ENCODE data around the gene ARHGDIB.

Gene ARHGDIB

GRCh38 chr12:14982562-14982961 is 21.2 kb upstream of the ARHGDIB start:
- no peak for DNase-seq

GRCh38 chr12:14981049-14981448 is 19.6 kb upstream of the ARHGDIB start:
- no peak for DNase-seq

GRCh38 chr12:14979468-14979867 is 18.1 kb upstream of the ARHGDIB start:
- no peak for DNase-seq

DNA sequence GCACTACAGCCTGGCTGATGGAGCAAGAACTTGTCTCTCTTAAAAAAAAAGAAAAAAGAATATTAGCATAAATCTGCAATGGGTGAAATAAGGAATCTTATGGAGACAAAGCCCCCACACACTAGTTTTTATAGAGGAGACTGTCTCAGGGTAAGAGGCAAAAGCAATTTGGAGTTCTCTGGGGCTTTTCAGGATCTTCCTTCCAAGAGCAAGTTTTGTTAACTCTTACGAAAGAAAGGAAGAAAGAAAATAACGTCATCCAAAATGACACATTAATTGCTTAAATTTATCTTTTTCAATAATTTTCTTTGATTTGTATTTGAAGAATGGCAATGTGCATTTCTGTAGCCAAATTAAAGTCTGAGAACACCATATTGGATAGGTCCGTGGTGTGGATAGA is 15.3 kb upstream of the ARHGDIB start:
- DNase-seq, result no peak

GRCh38 chr12:14975457-14975856 is 14.1 kb upstream of the ARHGDIB start:
- DNase-seq, result no peak

- DNase-seq, result no peak
Measured at GRCh38 chr12:14974633-14975032, 13.2 kb upstream of the ARHGDIB start.

GRCh38 chr12:14972816-14973215 is 11.4 kb upstream of the ARHGDIB start, which contains the start of gene PDE6H:
TSS of gene PDE6H (plus strand) at chr12:14973042. CDS start at chr12:14978013, 4,971 bp downstream.
- no peak for DNase-seq

DNA sequence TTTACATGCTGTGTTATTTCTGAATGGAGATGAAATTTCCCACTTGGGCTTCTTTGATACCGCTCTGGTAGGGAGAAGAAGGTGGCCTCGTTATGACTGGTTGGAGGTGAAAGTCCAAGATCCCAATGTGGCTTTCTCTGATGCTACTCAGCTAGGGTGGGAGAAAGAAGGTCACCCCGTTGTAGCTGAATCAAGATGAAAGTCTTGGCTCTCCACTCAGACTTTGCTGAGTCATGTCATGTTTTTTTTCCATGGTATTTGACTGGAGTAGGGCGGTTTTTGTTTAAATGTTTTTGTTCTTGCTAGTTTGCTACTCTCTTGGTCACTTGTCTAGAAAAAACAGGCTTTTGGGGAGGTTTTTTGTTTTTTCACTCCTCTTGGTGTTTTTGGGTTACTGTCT is 9.1 kb upstream of the ARHGDIB start:
- no peak for DNase-seq

DNA sequence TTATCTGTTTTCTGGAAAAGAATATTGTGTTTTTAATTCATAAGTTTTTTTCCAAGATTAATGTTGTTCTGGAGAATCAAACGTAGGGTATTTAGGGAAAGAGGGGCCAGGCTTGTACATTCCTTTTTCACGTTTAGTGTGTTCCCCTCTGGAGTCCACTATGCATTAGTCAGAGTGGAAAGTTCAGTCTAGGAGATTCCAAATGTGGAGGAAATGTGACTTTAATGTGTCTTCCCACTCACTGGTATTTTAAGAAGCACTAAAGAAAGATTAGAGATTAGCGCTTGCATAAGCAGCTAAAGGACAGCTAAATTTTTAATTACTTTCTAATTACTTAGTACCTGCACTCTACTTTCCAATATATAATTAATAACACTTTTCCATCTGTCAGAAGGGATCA is 7.1 kb upstream of the ARHGDIB start:
- no peak for DNase-seq

GRCh38 chr12:14965221-14965620 is 3.8 kb upstream of the ARHGDIB start:
- DNase-seq, result no peak

DNA sequence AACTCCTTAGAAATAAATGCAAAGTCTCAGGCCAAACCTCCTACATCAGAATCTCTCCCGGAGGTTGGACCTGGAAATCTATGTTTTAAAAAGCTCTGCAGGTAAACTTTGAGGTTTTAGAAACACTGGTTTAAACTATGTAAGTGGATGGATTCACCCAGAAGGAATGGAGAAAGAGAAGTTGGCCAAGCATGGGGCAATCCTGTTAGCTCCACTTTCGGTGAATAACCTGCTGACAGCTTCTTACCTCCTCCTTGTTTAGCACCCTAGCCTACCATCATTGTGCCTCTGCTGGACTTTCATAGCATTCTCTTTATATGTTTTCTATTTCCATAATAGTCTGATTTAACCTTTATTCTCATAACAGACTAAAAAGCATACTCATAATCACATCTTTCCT is 3.0 kb upstream of the ARHGDIB start:
- DNase-seq, result no peak

DNA sequence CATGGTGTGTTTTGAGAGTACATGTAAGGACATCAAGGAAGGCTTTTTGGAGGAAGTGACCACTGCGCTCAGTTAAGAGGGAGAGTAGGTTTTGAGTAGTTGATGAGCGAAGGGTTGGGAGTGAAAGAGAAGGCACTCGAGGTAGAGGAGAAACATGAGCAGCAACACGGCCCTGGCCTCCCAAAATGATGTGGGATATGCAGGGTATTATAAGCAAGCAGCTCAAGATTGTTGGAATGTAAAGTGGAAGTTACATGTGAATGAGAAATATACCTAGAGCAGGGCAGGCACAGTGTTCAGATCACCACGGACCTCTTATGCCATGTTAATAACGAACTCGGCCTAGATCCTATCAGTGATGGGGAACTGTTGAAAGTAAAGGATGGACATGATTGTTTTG is 2.1 kb upstream of the ARHGDIB start:
- no peak for DNase-seq

GRCh38 chr12:14962797-14963196 is 1.4 kb upstream of the ARHGDIB start:
- DNase-seq, result no peak

- DNase-seq, result no peak
Measured at GRCh38 chr12:14962153-14962539, 745 bp upstream of the ARHGDIB start.

- no peak for DNase-seq
Measured at GRCh38 chr12:14960548-14961465, 594 bp downstream of the ARHGDIB start.

DNA sequence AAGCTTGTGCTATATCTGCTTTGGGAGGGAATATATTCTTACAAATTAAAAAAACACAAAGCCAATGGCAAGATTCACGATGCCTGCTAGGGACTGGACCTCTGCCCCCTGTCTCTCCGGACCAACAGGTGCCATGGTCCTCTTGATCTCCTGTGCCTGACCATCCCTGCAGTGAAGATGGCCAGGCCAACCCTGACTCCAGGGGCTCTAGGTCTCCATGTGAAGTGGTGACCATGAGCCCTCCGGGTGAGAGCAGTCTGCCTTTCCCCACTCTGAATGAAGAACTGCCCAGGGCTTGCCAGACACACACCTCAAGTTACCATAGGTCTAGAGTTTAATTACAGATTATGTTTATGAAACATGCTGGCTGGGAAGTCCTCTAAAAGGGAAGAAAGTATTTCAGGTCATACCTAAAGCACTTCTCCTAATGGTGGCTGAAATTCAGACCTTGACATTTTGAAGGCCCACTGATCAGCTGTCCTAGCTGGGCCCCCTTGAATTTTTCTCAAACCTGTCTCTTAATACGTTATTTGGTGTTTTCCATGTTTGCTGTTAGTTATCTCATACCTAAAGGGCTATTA is 1.4 kb downstream of the ARHGDIB start:
- DNase-seq, result no peak

DNA sequence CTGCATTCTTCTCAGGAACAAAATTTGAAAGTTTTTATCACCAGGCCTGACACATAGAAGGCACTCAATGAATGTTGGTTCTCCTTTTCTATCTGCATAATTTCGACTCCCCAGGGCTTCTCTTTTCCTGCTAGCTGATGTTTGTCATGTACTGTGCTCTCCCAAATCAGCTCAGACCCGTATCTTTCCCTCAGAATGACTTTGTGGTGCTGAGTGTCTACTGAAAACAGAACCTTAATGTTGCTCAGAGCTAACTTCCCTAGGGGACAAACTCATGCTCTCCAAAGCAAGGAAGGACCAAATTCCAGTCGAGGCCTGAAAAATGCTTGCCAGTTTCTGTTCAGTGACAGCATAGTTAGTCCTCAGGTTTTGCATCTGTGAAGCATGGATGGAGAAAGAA is 1.9 kb downstream of the ARHGDIB start:
- no peak for DNase-seq

GRCh38 chr12:14959126-14959440 is 2.3 kb downstream of the ARHGDIB start:
- no peak for DNase-seq

GRCh38 chr12:14958361-14959125 is 2.9 kb downstream of the ARHGDIB start:
- no peak for DNase-seq

GRCh38 chr12:14957551-14958168 is 3.7 kb downstream of the ARHGDIB start:
- DNase-seq, result no peak

DNA sequence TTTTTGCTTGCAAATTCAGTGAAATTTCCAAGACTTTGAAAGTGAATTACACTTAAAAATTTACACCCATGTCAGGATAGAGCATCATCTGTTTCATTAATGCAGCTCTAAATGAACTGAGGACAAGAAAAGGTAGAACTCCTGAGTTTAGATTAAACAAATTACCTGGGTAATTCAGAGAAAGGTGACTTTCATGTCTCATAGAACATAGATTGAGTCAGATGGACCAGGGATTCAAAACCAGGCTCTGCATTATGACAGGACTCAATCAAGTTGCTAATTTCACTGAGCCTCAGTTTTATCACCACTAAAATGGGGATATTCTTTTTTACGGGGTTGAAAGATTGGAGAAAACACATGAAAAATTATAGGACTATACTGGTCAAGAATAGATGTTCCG is 4.5 kb downstream of the ARHGDIB start:
- DNase-seq, result no peak

- DNase-seq, result no peak
Measured at GRCh38 chr12:14956024-14956891, 5.1 kb downstream of the ARHGDIB start.

Data from cortex of kidney (tissue), 1 donor.